Esophagus muscularis mucosa (tissue), 3 donors: Measurements from ENCODE around the gene MYH7.

Source experiments
- CTCF ChIP-seq, 3 experiments: fragments of 200-600 bp in 2 of 3; fragments of 450-650 bp in 1 of 3; sonication (generic) in 2 of 3; IDR thresholded peaks; one replicate each; pipeline ENCODE4 v1.5.1; 2017 to 2019; ENCODE audit warnings: antibody characterized with exemption in 3 of 3, mild to moderate bottlenecking in 2 of 3, moderate library complexity in 1 of 3
- POLR2A ChIP-seq: fragments of 450-650 bp; IDR thresholded peaks from one replicate; pipeline ENCODE4 v1.6.1; 2017; ENCODE audit warnings: antibody characterized with exemption, moderate library complexity, mild to moderate bottlenecking, low read depth

GRCh38 chr14:23418021-23418420 is 17.4 kb downstream of the MYH7 start:
- no peak for TF ChIP-seq CTCF (IDR thresholded peaks at IDR 0.05)
- no peak for TF ChIP-seq POLR2A
